ENCODE results near the gene OR2M7.

DNA sequence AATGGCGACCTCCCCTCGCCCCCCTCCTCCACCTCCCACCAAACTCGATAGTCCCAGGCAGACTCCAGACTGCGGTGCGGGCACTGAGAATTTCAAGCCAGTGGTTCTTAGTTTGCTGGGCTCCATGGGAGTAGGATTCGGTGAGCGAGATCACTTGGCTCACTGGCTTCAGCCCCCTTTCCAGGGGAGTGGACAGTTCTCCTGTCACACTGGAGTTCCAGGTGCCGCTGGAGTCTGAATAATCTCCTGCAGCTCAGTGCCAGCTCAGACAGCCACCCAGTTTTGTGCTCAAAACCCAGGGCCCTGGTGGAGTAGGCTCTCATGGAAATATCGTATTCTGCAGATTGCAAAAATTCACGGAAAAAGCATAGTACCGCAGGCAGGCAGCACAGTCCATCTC is 7.6 kb downstream of the OR2M7 start:
- TF ChIP-seq JUND (IDR thresholded peaks at IDR 0.05) (no peak), SP1 (IDR thresholded peaks at IDR 0.05) (no peak), RAD21 (IDR thresholded peaks at IDR 0.05) (no peak)
- TF ChIP-seq, protein P1, sequence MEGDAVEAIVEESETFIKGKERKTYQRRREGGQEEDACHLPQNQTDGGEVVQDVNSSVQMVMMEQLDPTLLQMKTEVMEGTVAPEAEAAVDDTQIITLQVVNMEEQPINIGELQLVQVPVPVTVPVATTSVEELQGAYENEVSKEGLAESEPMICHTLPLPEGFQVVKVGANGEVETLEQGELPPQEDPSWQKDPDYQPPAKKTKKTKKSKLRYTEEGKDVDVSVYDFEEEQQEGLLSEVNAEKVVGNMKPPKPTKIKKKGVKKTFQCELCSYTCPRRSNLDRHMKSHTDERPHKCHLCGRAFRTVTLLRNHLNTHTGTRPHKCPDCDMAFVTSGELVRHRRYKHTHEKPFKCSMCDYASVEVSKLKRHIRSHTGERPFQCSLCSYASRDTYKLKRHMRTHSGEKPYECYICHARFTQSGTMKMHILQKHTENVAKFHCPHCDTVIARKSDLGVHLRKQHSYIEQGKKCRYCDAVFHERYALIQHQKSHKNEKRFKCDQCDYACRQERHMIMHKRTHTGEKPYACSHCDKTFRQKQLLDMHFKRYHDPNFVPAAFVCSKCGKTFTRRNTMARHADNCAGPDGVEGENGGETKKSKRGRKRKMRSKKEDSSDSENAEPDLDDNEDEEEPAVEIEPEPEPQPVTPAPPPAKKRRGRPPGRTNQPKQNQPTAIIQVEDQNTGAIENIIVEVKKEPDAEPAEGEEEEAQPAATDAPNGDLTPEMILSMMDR (IDR thresholded peaks at IDR 0.05; ENCODE audit: low read depth, low read length, missing input control), result no peak
- TF ChIP-seq, protein P2, sequence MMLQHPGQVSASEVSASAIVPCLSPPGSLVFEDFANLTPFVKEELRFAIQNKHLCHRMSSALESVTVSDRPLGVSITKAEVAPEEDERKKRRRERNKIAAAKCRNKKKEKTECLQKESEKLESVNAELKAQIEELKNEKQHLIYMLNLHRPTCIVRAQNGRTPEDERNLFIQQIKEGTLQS (IDR thresholded peaks at IDR 0.05), result no peak
- TF ChIP-seq, protein P3, sequence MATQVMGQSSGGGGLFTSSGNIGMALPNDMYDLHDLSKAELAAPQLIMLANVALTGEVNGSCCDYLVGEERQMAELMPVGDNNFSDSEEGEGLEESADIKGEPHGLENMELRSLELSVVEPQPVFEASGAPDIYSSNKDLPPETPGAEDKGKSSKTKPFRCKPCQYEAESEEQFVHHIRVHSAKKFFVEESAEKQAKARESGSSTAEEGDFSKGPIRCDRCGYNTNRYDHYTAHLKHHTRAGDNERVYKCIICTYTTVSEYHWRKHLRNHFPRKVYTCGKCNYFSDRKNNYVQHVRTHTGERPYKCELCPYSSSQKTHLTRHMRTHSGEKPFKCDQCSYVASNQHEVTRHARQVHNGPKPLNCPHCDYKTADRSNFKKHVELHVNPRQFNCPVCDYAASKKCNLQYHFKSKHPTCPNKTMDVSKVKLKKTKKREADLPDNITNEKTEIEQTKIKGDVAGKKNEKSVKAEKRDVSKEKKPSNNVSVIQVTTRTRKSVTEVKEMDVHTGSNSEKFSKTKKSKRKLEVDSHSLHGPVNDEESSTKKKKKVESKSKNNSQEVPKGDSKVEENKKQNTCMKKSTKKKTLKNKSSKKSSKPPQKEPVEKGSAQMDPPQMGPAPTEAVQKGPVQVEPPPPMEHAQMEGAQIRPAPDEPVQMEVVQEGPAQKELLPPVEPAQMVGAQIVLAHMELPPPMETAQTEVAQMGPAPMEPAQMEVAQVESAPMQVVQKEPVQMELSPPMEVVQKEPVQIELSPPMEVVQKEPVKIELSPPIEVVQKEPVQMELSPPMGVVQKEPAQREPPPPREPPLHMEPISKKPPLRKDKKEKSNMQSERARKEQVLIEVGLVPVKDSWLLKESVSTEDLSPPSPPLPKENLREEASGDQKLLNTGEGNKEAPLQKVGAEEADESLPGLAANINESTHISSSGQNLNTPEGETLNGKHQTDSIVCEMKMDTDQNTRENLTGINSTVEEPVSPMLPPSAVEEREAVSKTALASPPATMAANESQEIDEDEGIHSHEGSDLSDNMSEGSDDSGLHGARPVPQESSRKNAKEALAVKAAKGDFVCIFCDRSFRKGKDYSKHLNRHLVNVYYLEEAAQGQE (IDR thresholded peaks at IDR 0.05), result no peak
